ENCODE data around the gene OPA1.

Gene OPA1

GRCh38 chr3:193719735-193720134 is 126.7 kb downstream of the OPA1 start:
- no peaks in the 10 kb centered on the region for H3K4me1 ChIP-seq (ENCODE audit: control insufficient read depth in 2 of 2, insufficient read depth in 1 of 2, low read depth in 1 of 2, low read length in 2 of 2)
- no peaks in the 10 kb centered on the region for H3K27me3 ChIP-seq (ENCODE audit: control insufficient read depth in 3 of 3, insufficient read depth in 3 of 3, low read depth in 1 of 3, low read length in 3 of 3)
- no peak overlapping the region for H3K4me3 ChIP-seq (ENCODE audit: low read length in 2 of 2)
- H2BK5ac ChIP-seq (ENCODE audit: low read length): no peak overlapping the region
- no peak for DNase-seq (ENCODE audit: low spot score)
- peak overlapping the region; percentile 99 for H4K91ac ChIP-seq (ENCODE audit: low read depth, low read length, poor library complexity)
- no peak overlapping the region for H2BK120ac ChIP-seq (ENCODE audit: low read depth, low read length)
- no peak overlapping the region for H3K23ac ChIP-seq (ENCODE audit: low read depth, low read length, poor library complexity)
- H2AK5ac ChIP-seq (ENCODE audit: low read depth, low read length): no peak overlapping the region
- peak overlapping the region; percentile 8 for H3K4ac ChIP-seq (ENCODE audit: low read length)
- H3K14ac ChIP-seq (ENCODE audit: low read length): no peak overlapping the region
- no peak overlapping the region for H2AFZ ChIP-seq (ENCODE audit: low read length)
- no peak overlapping the region for H4K8ac ChIP-seq (ENCODE audit: low read depth, low read length)
- no peak overlapping the region for H2BK12ac ChIP-seq (ENCODE audit: low read length)
- H3K79me1 ChIP-seq (ENCODE audit: low read depth, low read length): no peaks in the 10 kb centered on the region
- no peaks in the 10 kb centered on the region for H3K36me3 ChIP-seq (replicated peaks in 1 of 2; ENCODE audit: control insufficient read depth in 2 of 2, insufficient read depth in 2 of 2, low read length in 2 of 2)
- H3K4me2 ChIP-seq (ENCODE audit: insufficient read depth, low read length, poor library complexity, severe bottlenecking): no peak overlapping the region
- no peak overlapping the region for H3K9ac ChIP-seq (ENCODE audit: low read depth, low read length, poor library complexity)
- H3K18ac ChIP-seq (ENCODE audit: low read length): no peak overlapping the region
- H3K27ac ChIP-seq (replicated peaks; ENCODE audit: low read length): no peak overlapping the region
- no CpG with 5 or more reads among the region's 7 CpGs for WGBS, 2 donors (ENCODE audit: extremely low coverage in 2 of 2, insufficient read length in 2 of 2, insufficient replicate concordance in 1 of 2)
- peaks cover 22 to 55% of the 10 kb centered on the region in 2 donors for H3K9me3 ChIP-seq (replicated peaks in 1 of 2; ENCODE audit: control insufficient read depth in 2 of 2, insufficient read depth in 1 of 2, low read depth in 1 of 2, low read length in 2 of 2)
- H2BK15ac ChIP-seq (ENCODE audit: low read length): no peak overlapping the region

DNA sequence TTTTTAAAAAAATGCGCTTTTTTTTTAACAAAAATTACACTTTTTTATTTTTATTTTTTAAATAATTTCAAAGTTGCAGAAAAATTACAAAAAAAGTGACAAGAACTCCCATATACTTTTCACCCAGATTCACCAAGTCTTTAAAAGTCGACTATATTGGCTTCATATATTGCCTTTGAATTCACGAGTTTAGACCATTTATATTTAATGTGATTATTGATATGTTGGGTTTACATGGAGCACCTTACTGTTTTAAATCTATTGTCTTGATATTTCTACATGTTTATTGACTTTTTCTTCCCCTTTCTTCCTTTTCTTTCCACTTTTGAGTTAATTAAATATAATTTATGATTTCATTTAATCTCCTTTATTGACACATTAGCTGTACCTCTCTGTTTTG is 127.2 kb downstream of the OPA1 start:
- Histone ChIP-seq H3K4me2 (ENCODE audit: insufficient read depth, low read length, poor library complexity, severe bottlenecking) (no peak overlapping the region), H3K9me3 (replicated peaks in 1 of 2; ENCODE audit: control insufficient read depth in 2 of 2, insufficient read depth in 1 of 2, low read depth in 1 of 2, low read length in 2 of 2) (peaks cover 18 to 50% of the 10 kb centered on the region in 2 donors), H3K79me1 (ENCODE audit: low read depth, low read length) (no peaks in the 10 kb centered on the region), H3K4me1 (ENCODE audit: control insufficient read depth in 2 of 2, insufficient read depth in 1 of 2, low read depth in 1 of 2, low read length in 2 of 2) (no peaks in the 10 kb centered on the region), H2AFZ (ENCODE audit: low read length) (no peak overlapping the region), H2BK120ac (ENCODE audit: low read depth, low read length) (no peak overlapping the region), H4K8ac (ENCODE audit: low read depth, low read length) (no peak overlapping the region), H3K27me3 (ENCODE audit: control insufficient read depth in 3 of 3, insufficient read depth in 3 of 3, low read depth in 1 of 3, low read length in 3 of 3) (no peaks in the 10 kb centered on the region), H3K27ac (replicated peaks; ENCODE audit: low read length) (no peak overlapping the region), H3K23ac (ENCODE audit: low read depth, low read length, poor library complexity) (no peak overlapping the region), H2AK5ac (ENCODE audit: low read depth, low read length) (no peak overlapping the region), H2BK5ac (ENCODE audit: low read length) (no peak overlapping the region), H3K36me3 (replicated peaks in 1 of 2; ENCODE audit: control insufficient read depth in 2 of 2, insufficient read depth in 2 of 2, low read length in 2 of 2) (no peaks in the 10 kb centered on the region), H3K9ac (ENCODE audit: low read depth, low read length, poor library complexity) (no peak overlapping the region), H4K91ac (ENCODE audit: low read depth, low read length, poor library complexity) (no peak overlapping the region), H3K4me3 (ENCODE audit: low read length in 2 of 2) (no peak overlapping the region), H3K4ac (ENCODE audit: low read length) (no peak overlapping the region), H2BK15ac (ENCODE audit: low read length) (no peak overlapping the region), H3K14ac (ENCODE audit: low read length) (no peak overlapping the region), H2BK12ac (ENCODE audit: low read length) (no peak overlapping the region), H3K18ac (ENCODE audit: low read length) (no peak overlapping the region)
- no CpG with 5 or more reads among the region's 3 CpGs for WGBS, 2 donors (ENCODE audit: extremely low coverage in 2 of 2, insufficient read length in 2 of 2, insufficient replicate concordance in 1 of 2)
- DNase-seq (ENCODE audit: low spot score): no peak

DNA sequence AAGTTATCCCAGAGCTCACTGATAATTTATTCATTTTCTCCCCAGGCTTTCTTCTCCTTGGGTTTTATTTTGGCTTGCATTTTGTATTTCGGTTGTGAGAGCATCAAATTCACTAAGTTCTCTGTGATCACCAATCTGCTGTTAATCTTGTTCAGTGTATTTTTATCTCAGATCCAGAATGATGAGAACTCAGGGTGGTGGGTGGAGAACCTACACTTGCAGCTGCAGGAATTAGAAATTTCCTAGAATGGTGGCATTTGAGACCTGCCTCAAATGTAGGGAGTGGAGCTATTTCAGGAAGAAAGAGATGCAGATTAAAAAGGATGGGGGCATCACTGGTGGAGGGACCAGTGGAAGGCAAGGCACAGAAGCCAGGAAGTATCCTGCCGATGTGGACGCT is 129.6 kb downstream of the OPA1 start:
- Histone ChIP-seq H3K4me3 (ENCODE audit: low read length in 2 of 2) (no peak overlapping the region), H3K79me1 (ENCODE audit: low read depth, low read length) (no peaks in the 10 kb centered on the region), H3K4me2 (ENCODE audit: insufficient read depth, low read length, poor library complexity, severe bottlenecking) (no peak overlapping the region), H3K9me3 (replicated peaks in 1 of 2; ENCODE audit: control insufficient read depth in 2 of 2, insufficient read depth in 1 of 2, low read depth in 1 of 2, low read length in 2 of 2) (peaks cover 9 to 30% of the 10 kb centered on the region in 2 donors), H2BK15ac (ENCODE audit: low read length) (no peak overlapping the region), H2BK120ac (ENCODE audit: low read depth, low read length) (no peak overlapping the region), H4K8ac (ENCODE audit: low read depth, low read length) (no peak overlapping the region), H3K4ac (ENCODE audit: low read length) (no peak overlapping the region), H2AK5ac (ENCODE audit: low read depth, low read length) (no peak overlapping the region), H2BK5ac (ENCODE audit: low read length) (no peak overlapping the region), H3K14ac (ENCODE audit: low read length) (no peak overlapping the region), H3K9ac (ENCODE audit: low read depth, low read length, poor library complexity) (no peak overlapping the region), H3K27me3 (ENCODE audit: control insufficient read depth in 3 of 3, insufficient read depth in 3 of 3, low read depth in 1 of 3, low read length in 3 of 3) (no peaks in the 10 kb centered on the region), H3K27ac (replicated peaks; ENCODE audit: low read length) (no peak overlapping the region), H2AFZ (ENCODE audit: low read length) (no peak overlapping the region), H4K91ac (ENCODE audit: low read depth, low read length, poor library complexity) (no peak overlapping the region), H2BK12ac (ENCODE audit: low read length) (no peak overlapping the region), H3K18ac (ENCODE audit: low read length) (peak overlapping the region; percentile 41), H3K23ac (ENCODE audit: low read depth, low read length, poor library complexity) (no peak overlapping the region), H3K36me3 (replicated peaks in 1 of 2; ENCODE audit: control insufficient read depth in 2 of 2, insufficient read depth in 2 of 2, low read length in 2 of 2) (no peaks in the 10 kb centered on the region), H3K4me1 (ENCODE audit: control insufficient read depth in 2 of 2, insufficient read depth in 1 of 2, low read depth in 1 of 2, low read length in 2 of 2) (peaks cover 4 to 7% of the 10 kb centered on the region in 2 donors)
- DNase-seq (ENCODE audit: low spot score): no peak
- no CpG with 5 or more reads among the region's 3 CpGs for WGBS, 2 donors (ENCODE audit: extremely low coverage in 2 of 2, insufficient read length in 2 of 2, insufficient replicate concordance in 1 of 2)

- Histone ChIP-seq H3K9ac (ENCODE audit: low read depth, low read length, poor library complexity) (no peak overlapping the region), H4K8ac (ENCODE audit: low read depth, low read length) (no peak overlapping the region), H2BK5ac (ENCODE audit: low read length) (peak overlapping the region; percentile 3), H3K18ac (ENCODE audit: low read length) (peak overlapping the region; percentile 4), H4K91ac (ENCODE audit: low read depth, low read length, poor library complexity) (no peak overlapping the region), H3K23ac (ENCODE audit: low read depth, low read length, poor library complexity) (no peak overlapping the region), H3K4ac (ENCODE audit: low read length) (no peak overlapping the region), H2AK5ac (ENCODE audit: low read depth, low read length) (no peak overlapping the region), H2BK15ac (ENCODE audit: low read length) (no peak overlapping the region), H2BK12ac (ENCODE audit: low read length) (no peak overlapping the region), H3K9me3 (replicated peaks in 1 of 2; ENCODE audit: control insufficient read depth in 2 of 2, insufficient read depth in 1 of 2, low read depth in 1 of 2, low read length in 2 of 2) (peaks cover 0 to 4% of the 10 kb centered on the region in 2 donors), H3K27ac (replicated peaks; ENCODE audit: low read length) (no peak overlapping the region), H2BK120ac (ENCODE audit: low read depth, low read length) (no peak overlapping the region), H3K4me2 (ENCODE audit: insufficient read depth, low read length, poor library complexity, severe bottlenecking) (no peak overlapping the region), H3K27me3 (ENCODE audit: control insufficient read depth in 3 of 3, insufficient read depth in 3 of 3, low read depth in 1 of 3, low read length in 3 of 3) (no peaks in the 10 kb centered on the region), H3K14ac (ENCODE audit: low read length) (no peak overlapping the region), H3K79me1 (ENCODE audit: low read depth, low read length) (no peaks in the 10 kb centered on the region), H3K4me1 (ENCODE audit: control insufficient read depth in 2 of 2, insufficient read depth in 1 of 2, low read depth in 1 of 2, low read length in 2 of 2) (peaks cover 19 to 28% of the 10 kb centered on the region in 2 donors), H3K36me3 (replicated peaks in 1 of 2; ENCODE audit: control insufficient read depth in 2 of 2, insufficient read depth in 2 of 2, low read length in 2 of 2) (no peaks in the 10 kb centered on the region), H2AFZ (ENCODE audit: low read length) (peak overlapping the region; percentile 26), H3K4me3 (ENCODE audit: low read length in 2 of 2) (no peak overlapping the region)
- no CpG with 5 or more reads among the region's 6 CpGs for WGBS, 2 donors (ENCODE audit: extremely low coverage in 2 of 2, insufficient read length in 2 of 2, insufficient replicate concordance in 1 of 2)
- no peak for DNase-seq (ENCODE audit: low spot score)
These were observed 134.1 kb downstream of the OPA1 start for GRCh38 chr3:193727089-193727488.
